K562 (cell line): ENCODE data around the gene HSD3B7. TPM values are rescaled to one million over a fixed set of nuclear protein-coding genes. Genes with fewer than 3 reads are reported as not detected.

Source experiments
- ARNT ChIP-seq, 2 experiments: fragments of 450-650 bp; IDR thresholded peaks; 2 replicates each; pipeline ENCODE4 v1.6.1; 2016; ENCODE audit warnings: mild to moderate bottlenecking in 1 of 2
- FOXA1 ChIP-seq: fragments of 450-650 bp; IDR thresholded peaks from 2 replicates; pipeline ENCODE4 v1.6.1; 2016; ENCODE audit warnings: mild to moderate bottlenecking, borderline replicate concordance
- FOXK2 ChIP-seq, 2 experiments: fragments of 450-650 bp; IDR thresholded peaks in 1 of 2; conservative IDR thresholded peaks in 1 of 2; 2 replicates each; pipeline ENCODE4 v1.6.1; 2016; ENCODE audit warnings: low read depth in 2 of 2, mild to moderate bottlenecking in 1 of 2
- HLTF ChIP-seq: fragments of 450-650 bp; IDR thresholded peaks from 2 replicates; pipeline ENCODE4 v1.6.1; 2016
- KAT7 ChIP-seq: sonication (generic); formaldehyde crosslinking; IDR thresholded peaks from 2 replicates; pipeline ENCODE4 v1.8.0; 2022; ENCODE audit warnings: missing genetic modification reagents, mild to moderate bottlenecking, borderline replicate concordance
- MNT ChIP-seq, 2 experiments: fragments of 450-650 bp; conservative IDR thresholded peaks; 2 replicates each; pipeline ENCODE4 v1.6.1; 2017; ENCODE audit warnings: mild to moderate bottlenecking in 2 of 2, moderate library complexity in 2 of 2
- NFYB ChIP-seq: IDR thresholded peaks from 2 replicates; pipeline ENCODE4 v1.6.1; 2011; ENCODE audit warnings: mild to moderate bottlenecking, moderate library complexity; ENCODE audit not compliant: insufficient read length; ENCODE audit errors: extremely low read depth
- PTTG1 ChIP-seq: fragments of 450-650 bp; IDR thresholded peaks from 2 replicates; pipeline ENCODE4 v1.6.1; 2016; ENCODE audit warnings: low read depth, mild to moderate bottlenecking, missing genetic modification characterization, missing compliant biosample characterization
- RBFOX2 ChIP-seq: fragments of 200-400 bp; formaldehyde crosslinking; IDR thresholded peaks from 2 replicates; pipeline ENCODE4 v1.6.1; 2017; ENCODE audit warnings: low read depth, mild to moderate bottlenecking, low read length, moderate library complexity
- SUPT5H ChIP-seq: fragments of 450-650 bp; IDR thresholded peaks from 2 replicates; pipeline ENCODE4 v1.6.1; 2016
- TCF3 ChIP-seq: sonication (generic); formaldehyde crosslinking; IDR thresholded peaks from 2 replicates; pipeline ENCODE4 v1.4.0; 2020; ENCODE audit warnings: mild to moderate bottlenecking, missing genetic modification reagents
- TOE1 ChIP-seq, 2 experiments: fragments of 450-650 bp in 1 of 2; sonication (generic) in 1 of 2; formaldehyde crosslinking in 1 of 2; IDR thresholded peaks; 2 replicates each; pipeline versions ENCODE4 v1.7.1 to v1.8.0; 2016 to 2022; ENCODE audit warnings: borderline replicate concordance in 2 of 2, mild to moderate bottlenecking in 2 of 2, antibody characterized with exemption in 1 of 2, inconsistent platforms in 1 of 2, low read depth in 1 of 2, missing genetic modification reagents in 1 of 2, moderate library complexity in 1 of 2
- ZBTB2 ChIP-seq: fragments of 450-650 bp; IDR thresholded peaks from 2 replicates; pipeline ENCODE4 v1.6.1; 2016; ENCODE audit warnings: antibody characterized with exemption
- ZFX ChIP-seq: sonication (generic); formaldehyde crosslinking; IDR thresholded peaks from 2 replicates; pipeline ENCODE4 v1.8.0; 2022; ENCODE audit warnings: mild to moderate bottlenecking, missing genetic modification reagents, moderate library complexity
- ZNF143 ChIP-seq: sonication (generic); formaldehyde crosslinking; IDR thresholded peaks from 2 replicates; pipeline ENCODE4 v1.9.0; 2022; ENCODE audit warnings: mild to moderate bottlenecking, missing genetic modification reagents
- ZNF511 ChIP-seq: sonication (generic); formaldehyde crosslinking; IDR thresholded peaks from 2 replicates; pipeline ENCODE4 v1.8.0; 2022; ENCODE audit warnings: mild to moderate bottlenecking, missing genetic modification reagents
- ZNF639 ChIP-seq, 2 experiments: fragments of 200-800 bp in 1 of 2; sonication (Bioruptor generic) in 1 of 2; sonication (generic) in 1 of 2; formaldehyde crosslinking in 1 of 2; IDR thresholded peaks in 1 of 2; conservative IDR thresholded peaks in 1 of 2; 2 replicates each; pipeline versions ENCODE4 v1.5.0 to v1.6.1; 2016 to 2020; ENCODE audit warnings: missing compliant biosample characterization in 1 of 2, missing genetic modification characterization in 1 of 2, missing genetic modification reagents in 1 of 2
- ZNF740 ChIP-seq, 3 experiments: fragments of 200-800 bp in 1 of 3; sonication (Bioruptor generic) in 1 of 3; sonication (generic) in 1 of 3; formaldehyde crosslinking in 1 of 3; IDR thresholded peaks; 2 replicates each; pipeline versions ENCODE4 v1.6.1 to v1.8.0; 2016 to 2022; ENCODE audit warnings: mild to moderate bottlenecking in 2 of 3, missing compliant biosample characterization in 2 of 3, missing genetic modification characterization in 2 of 3, missing genetic modification reagents in 1 of 3
- polyA plus RNA-seq, 8 experiments: library from polyadenylated mRNA; depleted of rRNA in 4 of 8; stranded (reverse) in 5 of 8; unstranded in 3 of 8; fragments of >200 nt; fragmentation: Nextera tagmentation in 2 of 8; fragmentation: Illumina TruSeq in 1 of 8; extraction: Ambion mirVana in 2 of 8; extraction: Trizol in 1 of 8; gene quantifications; 2 replicates each; pipeline versions ENCODE4 v1.2.1 to v1.2.3, GENCODE V29; 2011 to 2014; ENCODE audit warnings: inconsistent platforms in 1 of 8, missing spikeins in 1 of 8
- total RNA-seq, 7 experiments: library from RNA; depleted of rRNA in 6 of 7; stranded (reverse); fragments of >200 nt in 6 of 7; fragmentation: Illumina TruSeq in 2 of 7; extraction: Trizol in 2 of 7; gene quantifications; 2 replicates each; pipeline versions ENCODE4 v1.2.1 to v1.2.3, GENCODE V29; 2011 to 2021; ENCODE audit warnings: low replicate concordance in 1 of 7

HSD3B7 gene
- total and polyA plus RNA-seq, 9 of the 15 experiments (the other 6 are each of a cell fraction or from before 2014, with no cell fraction given), result 5.4 to 49.1 (median 23.0) TPM

GRCh38 chr16:30996985-30997724 lies 12.1 kb downstream of the HSD3B7 start (continued):
- TF ChIP-seq FOXK2 (conservative IDR thresholded peaks at IDR 0.05 in 1 of 2, IDR thresholded peaks at IDR 0.05 in 1 of 2; ENCODE audit: low read depth in 2 of 2), result peak in 1 of 2 experiments; percentile 40; a peak in 1 of 4 replicates
- peak; percentile 91 for TF ChIP-seq ZNF740 (CRISPR knock-in tag; IDR thresholded peaks at IDR 0.05)
- peak in 1 of 2 experiments; percentile 70; a peak in 1 of 4 replicates for TF ChIP-seq ZNF740 (tag; IDR thresholded peaks at IDR 0.05)
- TF ChIP-seq MNT (conservative IDR thresholded peaks at IDR 0.05), result peak in 1 of 2 experiments; percentile 56; a peak in 1 of 4 replicates
- TF ChIP-seq FOXA1, result no peak
- TF ChIP-seq ZFX, result peak; percentile 75
- peak; percentile 70; the same call in 1 of the 2 replicates for TF ChIP-seq HLTF
- TF ChIP-seq RBFOX2, result peak; percentile 81
- peak in 1 of 2 experiments; percentile 51; a peak in 1 of 4 replicates for TF ChIP-seq ZNF639 (CRISPR knock-in tag; conservative IDR thresholded peaks at IDR 0.05 in 1 of 2, IDR thresholded peaks at IDR 0.05 in 1 of 2)
- TF ChIP-seq ZNF511, result no peak
- peak in 1 of 2 experiments; percentile 48; a peak in 1 of 4 replicates for TF ChIP-seq ARNT (IDR thresholded peaks at IDR 0.05)
- no peak for TF ChIP-seq PTTG1 (tag)
- no peak for TF ChIP-seq ZNF143 (CRISPR knock-in tag)
- TF ChIP-seq TOE1 (IDR thresholded peaks at IDR 0.05; ENCODE audit: borderline replicate concordance), result peak; percentile 73; the same call in 1 of the 2 replicates
- TF ChIP-seq TOE1 (CRISPR knock-in tag; IDR thresholded peaks at IDR 0.05; ENCODE audit: borderline replicate concordance, low read depth), result no peak
- TF ChIP-seq SUPT5H, result peak; percentile 89
- TF ChIP-seq NFYB, result no peak
- TF ChIP-seq KAT7 (CRISPR knock-in tag), result 0 out of 2 replicates have a peak, but pooled peaks have one; percentile 29
- TF ChIP-seq TCF3 (CRISPR knock-in tag), result no peak
- peak; percentile 57; the same call in 1 of the 2 replicates for TF ChIP-seq ZBTB2
